ENCODE measurements around the gene MAPK13.

DNA sequence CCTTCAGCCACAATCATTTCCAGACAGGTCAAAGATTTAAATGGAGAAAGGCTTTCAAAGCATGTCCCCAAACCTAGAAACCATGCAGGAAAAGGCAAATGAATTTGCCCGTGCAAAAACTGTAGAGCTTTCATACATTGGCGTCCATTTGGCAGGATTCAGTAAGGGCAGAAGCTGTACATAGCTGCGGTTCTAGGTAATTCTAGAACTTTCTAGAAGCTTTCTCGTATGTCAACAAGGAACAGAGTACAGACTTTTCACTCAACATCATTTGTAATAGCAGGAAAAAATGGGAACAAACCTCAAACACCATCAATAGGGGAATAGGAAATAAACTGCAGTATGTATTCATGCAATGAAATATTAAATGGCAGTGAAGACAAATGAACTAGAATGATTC, 11.1 kb upstream of the MAPK13 start:
- TF ChIP-seq EZH2 (IDR thresholded peaks at IDR 0.05; ENCODE audit: borderline replicate concordance, low read depth, low read length, poor library complexity, severe bottlenecking): no peak
- TF ChIP-seq, protein P1, sequence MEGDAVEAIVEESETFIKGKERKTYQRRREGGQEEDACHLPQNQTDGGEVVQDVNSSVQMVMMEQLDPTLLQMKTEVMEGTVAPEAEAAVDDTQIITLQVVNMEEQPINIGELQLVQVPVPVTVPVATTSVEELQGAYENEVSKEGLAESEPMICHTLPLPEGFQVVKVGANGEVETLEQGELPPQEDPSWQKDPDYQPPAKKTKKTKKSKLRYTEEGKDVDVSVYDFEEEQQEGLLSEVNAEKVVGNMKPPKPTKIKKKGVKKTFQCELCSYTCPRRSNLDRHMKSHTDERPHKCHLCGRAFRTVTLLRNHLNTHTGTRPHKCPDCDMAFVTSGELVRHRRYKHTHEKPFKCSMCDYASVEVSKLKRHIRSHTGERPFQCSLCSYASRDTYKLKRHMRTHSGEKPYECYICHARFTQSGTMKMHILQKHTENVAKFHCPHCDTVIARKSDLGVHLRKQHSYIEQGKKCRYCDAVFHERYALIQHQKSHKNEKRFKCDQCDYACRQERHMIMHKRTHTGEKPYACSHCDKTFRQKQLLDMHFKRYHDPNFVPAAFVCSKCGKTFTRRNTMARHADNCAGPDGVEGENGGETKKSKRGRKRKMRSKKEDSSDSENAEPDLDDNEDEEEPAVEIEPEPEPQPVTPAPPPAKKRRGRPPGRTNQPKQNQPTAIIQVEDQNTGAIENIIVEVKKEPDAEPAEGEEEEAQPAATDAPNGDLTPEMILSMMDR (conservative IDR thresholded peaks at IDR 0.05; ENCODE audit: low read depth, low read length): no peak
